HEK293 (cell line): Measurements from ENCODE around the gene CCL7.

Experiments used
- CTCF ChIA-PET: fragments of 350-600 bp; formaldehyde crosslinking; extraction: SDS; loops from one replicate; lab custom pipeline; 2021; ENCODE audit warnings: antibody characterized with exemption; lab: Yijun Ruan, JAX
- POLR2A ChIA-PET: fragments of 300-600 bp; formaldehyde crosslinking; extraction: SDS; loops from one replicate; lab custom pipeline; 2020; ENCODE audit warnings: antibody characterized with exemption, inconsistent platforms; lab: Yijun Ruan, JAX
- H3K27ac ChIP-seq: fragments of 200-500 bp; sonication (Bioruptor generic); 2 replicates; pipeline ENCODE4 v1.5.1; 2014; ENCODE audit warnings: low read depth, low read length, control low read depth, inconsistent platforms; ENCODE audit errors: extremely low read depth
- H3K36me3 ChIP-seq, 2 experiments: fragments of 200-500 bp in 1 of 2; sonication (Bioruptor generic) in 1 of 2; 1 replicate in 1 of 2; 2 replicates in 1 of 2; pipeline ENCODE4 v1.5.1; 2014 to 2017; ENCODE audit warnings: inconsistent platforms in 2 of 2, low read length in 2 of 2; ENCODE audit not compliant: control insufficient read depth in 2 of 2, insufficient read depth in 1 of 2
- H3K4me1 ChIP-seq: fragments of 200-500 bp; sonication (Bioruptor generic); 2 replicates; pipeline ENCODE4 v1.5.1; 2014; ENCODE audit warnings: mild to moderate bottlenecking, low read length, inconsistent platforms; ENCODE audit not compliant: control insufficient read depth, insufficient read depth
- H3K4me3 ChIP-seq: 2 replicates; pipeline ENCODE4 v1.5.1; 2011; ENCODE audit warnings: low read depth, mild to moderate bottlenecking, control low read depth, low read length, moderate library complexity
- H3K9me3 ChIP-seq: fragments of 200-500 bp; sonication (Bioruptor generic); 2 replicates; pipeline ENCODE4 v1.5.1; 2014; ENCODE audit warnings: low read depth, low read length, inconsistent platforms; ENCODE audit not compliant: control insufficient read depth, insufficient read depth
- BCL11A ChIP-seq: fragments of 450-650 bp; formaldehyde crosslinking; IDR thresholded peaks from 2 replicates; pipeline ENCODE4 v1.5.1; 2016; ENCODE audit warnings: low read depth, missing biosample characterization, missing genetic modification characterization
- REPIN1 ChIP-seq: fragments of 450-650 bp; formaldehyde crosslinking; IDR thresholded peaks from 2 replicates; pipeline ENCODE4 v1.5.1; 2017; ENCODE audit warnings: missing biosample characterization, missing genetic modification characterization, low read depth
- ZBTB7A ChIP-seq: fragments of 450-650 bp; formaldehyde crosslinking; IDR thresholded peaks from 2 replicates; pipeline ENCODE4 v1.5.1; 2016; ENCODE audit warnings: low read depth, missing biosample characterization, missing genetic modification characterization
- ZFHX2 ChIP-seq: fragments of 450-650 bp; formaldehyde crosslinking; conservative IDR thresholded peaks from 2 replicates; pipeline ENCODE4 v1.5.1; 2016; ENCODE audit warnings: missing biosample characterization, missing genetic modification characterization
- ZFP41 ChIP-seq: fragments of 450-650 bp; formaldehyde crosslinking; IDR thresholded peaks from 2 replicates; pipeline ENCODE4 v1.5.1; 2016; ENCODE audit warnings: missing biosample characterization, missing genetic modification characterization, borderline replicate concordance
- ZNF146 ChIP-seq: fragments of 450-650 bp; formaldehyde crosslinking; IDR thresholded peaks from 2 replicates; pipeline ENCODE4 v1.5.1; 2016; ENCODE audit warnings: missing biosample characterization, missing genetic modification characterization
- ZNF211 ChIP-seq: fragments of 450-650 bp; formaldehyde crosslinking; IDR thresholded peaks from 2 replicates; pipeline ENCODE4 v1.5.1; 2016; ENCODE audit warnings: low read depth, missing biosample characterization, missing genetic modification characterization
- ZNF335 ChIP-seq: fragments of 450-650 bp; formaldehyde crosslinking; conservative IDR thresholded peaks from 2 replicates; pipeline ENCODE4 v1.5.1; 2016; ENCODE audit warnings: missing biosample characterization, missing genetic modification characterization
- ZNF341 ChIP-seq: fragments of 450-650 bp; formaldehyde crosslinking; IDR thresholded peaks from 2 replicates; pipeline ENCODE4; 2016; ENCODE audit warnings: low read depth, missing biosample characterization, missing genetic modification characterization
- ZNF350 ChIP-seq: fragments of 450-650 bp; formaldehyde crosslinking; IDR thresholded peaks from 2 replicates; pipeline ENCODE4 v1.5.0; 2017; ENCODE audit warnings: missing biosample characterization, mild to moderate bottlenecking, missing genetic modification characterization
- ZNF433 ChIP-seq: fragments of 450-650 bp; formaldehyde crosslinking; IDR thresholded peaks from 2 replicates; pipeline ENCODE4 v1.5.1; 2016; ENCODE audit warnings: missing biosample characterization, missing genetic modification characterization, low read depth
- ZNF510 ChIP-seq: fragments of 450-650 bp; formaldehyde crosslinking; IDR thresholded peaks from 2 replicates; pipeline ENCODE4 v1.5.1; 2018; ENCODE audit warnings: mild to moderate bottlenecking, missing genetic modification characterization, missing biosample characterization; ENCODE audit not compliant: insufficient replicate concordance
- ZNF521 ChIP-seq: fragments of 450-650 bp; formaldehyde crosslinking; IDR thresholded peaks from 2 replicates; pipeline ENCODE4 v1.5.1; 2017; ENCODE audit warnings: missing biosample characterization, mild to moderate bottlenecking, missing genetic modification characterization
- ZNF544 ChIP-seq: fragments of 450-650 bp; formaldehyde crosslinking; IDR thresholded peaks from 2 replicates; pipeline ENCODE4 v1.5.0; 2017; ENCODE audit warnings: missing biosample characterization, missing genetic modification characterization
- ZNF549 ChIP-seq: fragments of 450-650 bp; IDR thresholded peaks from 2 replicates; pipeline ENCODE4 v1.5.1; 2018; ENCODE audit warnings: missing biosample characterization, missing genetic modification characterization, mild to moderate bottlenecking, inconsistent platforms, moderate library complexity
- ZNF560 ChIP-seq: fragments of 450-650 bp; formaldehyde crosslinking; IDR thresholded peaks from 2 replicates; pipeline ENCODE4 v1.5.1; 2017; ENCODE audit warnings: missing biosample characterization, missing genetic modification characterization, borderline replicate concordance
- ZNF670 ChIP-seq: fragments of 450-650 bp; formaldehyde crosslinking; IDR thresholded peaks from 2 replicates; pipeline ENCODE4 v1.5.1; 2016; ENCODE audit warnings: missing biosample characterization, missing genetic modification characterization, low read depth
- TF ChIP-seq, protein P1 (sequence below): fragments of 450-650 bp; formaldehyde crosslinking; IDR thresholded peaks from 2 replicates; pipeline ENCODE4 v1.5.1; 2016; ENCODE audit warnings: missing biosample characterization, missing genetic modification characterization
- TF ChIP-seq, protein P2 (sequence below): fragments of 450-650 bp; formaldehyde crosslinking; IDR thresholded peaks from 2 replicates; pipeline ENCODE4 v1.5.1; 2017; ENCODE audit warnings: missing biosample characterization, mild to moderate bottlenecking, missing genetic modification characterization, moderate library complexity
- TF ChIP-seq, protein P3 (sequence below): fragments of 450-650 bp; formaldehyde crosslinking; IDR thresholded peaks from 2 replicates; pipeline ENCODE4 v1.5.1; 2017; ENCODE audit warnings: missing biosample characterization, missing genetic modification characterization
- TF ChIP-seq, protein P4 (sequence below): fragments of 450-650 bp; formaldehyde crosslinking; IDR thresholded peaks from 2 replicates; pipeline ENCODE4 v1.5.1; 2017; ENCODE audit warnings: missing biosample characterization, missing genetic modification characterization

The CCL7 gene

DNA sequence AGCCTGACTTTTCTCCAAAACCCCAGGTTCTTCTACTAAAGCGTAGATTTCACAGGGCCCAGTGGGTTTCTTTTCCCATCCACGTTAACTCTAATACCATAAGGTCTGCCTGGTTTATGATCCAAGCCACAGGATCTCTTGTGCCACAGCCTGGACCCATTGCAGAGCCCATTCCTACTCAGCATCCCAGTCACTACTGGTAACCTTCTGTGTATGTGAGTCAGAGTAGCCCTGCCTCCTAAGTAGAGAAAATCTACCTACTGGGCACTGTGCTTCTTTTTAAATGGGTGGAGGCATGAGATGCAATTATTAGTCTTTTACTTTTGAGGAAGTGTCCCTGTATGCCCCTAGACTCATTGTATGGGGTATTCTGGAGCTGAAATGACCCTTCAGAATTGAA lies 29.0 kb downstream of the CCL7 start:
- Histone ChIP-seq H3K9me3 (no peaks in the 10 kb centered on the region), H3K27ac (no peak overlapping the region), H3K4me1 (no peaks in the 10 kb centered on the region; the same call in 1 of the 2 replicates), H3K4me3 (no peak overlapping the region), H3K36me3 (no peaks in the 10 kb centered on the region)
- POLR2A ChIA-PET = no interaction called here
- CTCF ChIA-PET = interaction anchor here (0.9 to 15.4 kb wide), 2 partner anchors 62 to 98 kb away, joined by 3 to 206 read pairs; partner anchors contain the start of gene CCL1
- TF ChIP-seq ZNF350 (tag by site-specific recombination) = no peak
- TF ChIP-seq, protein P1, sequence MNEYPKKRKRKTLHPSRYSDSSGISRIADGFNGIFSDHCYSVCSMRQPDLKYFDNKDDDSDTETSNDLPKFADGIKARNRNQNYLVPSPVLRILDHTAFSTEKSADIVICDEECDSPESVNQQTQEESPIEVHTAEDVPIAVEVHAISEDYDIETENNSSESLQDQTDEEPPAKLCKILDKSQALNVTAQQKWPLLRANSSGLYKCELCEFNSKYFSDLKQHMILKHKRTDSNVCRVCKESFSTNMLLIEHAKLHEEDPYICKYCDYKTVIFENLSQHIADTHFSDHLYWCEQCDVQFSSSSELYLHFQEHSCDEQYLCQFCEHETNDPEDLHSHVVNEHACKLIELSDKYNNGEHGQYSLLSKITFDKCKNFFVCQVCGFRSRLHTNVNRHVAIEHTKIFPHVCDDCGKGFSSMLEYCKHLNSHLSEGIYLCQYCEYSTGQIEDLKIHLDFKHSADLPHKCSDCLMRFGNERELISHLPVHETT (tag by site-specific recombination) = no peak
- TF ChIP-seq ZFP41 (tag by site-specific recombination) = no peak
- no peak for TF ChIP-seq ZNF146 (tag by site-specific recombination)

DNA sequence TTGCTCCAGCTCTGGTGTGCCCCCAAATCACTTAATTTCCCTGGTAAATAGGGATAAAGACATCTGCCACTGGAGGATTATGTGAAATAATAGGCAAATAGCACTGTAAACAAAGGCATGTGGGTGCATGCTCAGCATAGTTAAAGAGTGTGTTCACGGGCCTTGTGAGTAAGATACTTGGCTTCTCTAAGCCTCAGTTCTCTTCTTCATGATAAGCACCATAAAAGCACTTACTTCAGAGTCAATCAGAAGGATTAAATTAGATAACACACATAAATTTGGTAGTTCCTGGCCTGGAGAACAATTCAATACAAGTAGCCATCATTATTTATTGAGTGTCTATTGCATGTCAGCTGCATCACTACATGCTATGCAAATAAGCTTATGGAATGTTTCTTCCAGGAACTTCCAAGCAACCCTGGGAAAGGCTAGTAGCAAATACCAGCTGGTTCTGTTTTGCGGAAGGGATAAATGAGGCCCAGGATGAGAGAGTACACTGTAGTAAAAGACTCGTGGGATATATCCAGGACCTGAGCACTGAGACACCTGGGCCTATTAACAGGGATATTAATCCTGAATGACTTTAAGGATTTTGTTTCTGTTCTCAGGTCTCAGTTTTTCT lies 30.0 kb downstream of the CCL7 start:
- Histone ChIP-seq H3K4me1 (no peaks in the 10 kb centered on the region; the same call in 1 of the 2 replicates), H3K9me3 (no peaks in the 10 kb centered on the region)
- ChIA-PET CTCF (interaction anchor here (0.7 to 15.4 kb wide), 4 partner anchors 61 to 1809 kb away, joined by 3 to 206 read pairs (median 11); partner anchors contain the start of gene CCL1), POLR2A (no interaction called here)
- TF ChIP-seq ZNF670 (tag by site-specific recombination) (no peak), REPIN1 (tag by site-specific recombination) (no peak), ZNF433 (no peak), ZFHX2 (tag by site-specific recombination) (no peak), ZNF510 (tag by site-specific recombination) (no peak), ZNF335 (tag by site-specific recombination) (no peak), ZNF549 (tag by site-specific recombination) (no peak)
- TF ChIP-seq, all 188 proteins: peak for 0
- H3K36me3 ChIP-seq = no peaks in the 10 kb centered on the region
- no peak overlapping the region for H3K27ac ChIP-seq
- H3K4me3 ChIP-seq = no peak overlapping the region

DNA sequence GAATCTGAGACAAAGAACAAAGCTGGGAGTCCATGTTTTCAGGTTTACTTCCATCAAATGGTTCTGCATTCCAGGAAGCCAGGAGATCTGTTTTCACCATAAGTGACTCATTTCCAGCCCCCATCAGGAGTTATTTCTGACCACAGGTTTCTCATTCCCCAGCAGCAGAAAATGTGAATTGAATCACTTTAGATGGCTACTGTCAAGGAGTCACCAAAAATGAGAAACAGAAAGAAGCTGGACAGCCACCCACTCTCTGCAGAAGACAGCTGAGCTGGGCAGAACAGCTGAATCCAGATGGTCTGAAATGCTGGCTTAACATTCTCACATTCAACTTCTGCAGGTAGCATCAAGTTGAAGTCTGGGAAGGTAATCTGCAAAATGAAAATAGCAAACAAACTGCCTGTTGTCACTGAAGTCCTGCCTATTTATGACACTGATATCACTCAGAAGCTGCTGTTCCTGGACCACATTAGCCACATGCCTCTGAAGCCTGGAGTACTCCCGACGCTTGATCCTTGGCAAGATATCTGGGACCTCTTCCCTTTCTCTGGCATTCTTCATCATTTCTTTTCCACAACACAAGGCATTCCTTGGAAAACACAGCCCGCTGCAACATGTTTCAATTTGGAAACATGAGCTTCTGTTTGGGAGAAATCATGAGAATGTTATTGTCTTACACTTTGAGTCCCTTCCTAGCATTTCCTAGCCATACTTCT lies 30.8 kb downstream of the CCL7 start:
- CTCF ChIA-PET = interaction anchor here (0.5 to 15.4 kb wide), 5 partner anchors 60 to 1810 kb away, joined by 3 to 206 read pairs (median 3); partner anchors contain the start of gene CCL1
- POLR2A ChIA-PET = no interaction called here
- TF ChIP-seq ZBTB7A (tag by site-specific recombination) (no peak), ZNF560 (tag by site-specific recombination) (no peak), ZNF544 (tag by site-specific recombination) (no peak), ZNF341 (tag by site-specific recombination) (no peak), ZFP41 (tag by site-specific recombination) (no peak), BCL11A (tag by site-specific recombination) (no peak), ZNF670 (tag by site-specific recombination) (no peak), ZNF521 (tag by site-specific recombination) (no peak), ZNF211 (tag by site-specific recombination) (no peak)
- TF ChIP-seq, protein P2, sequence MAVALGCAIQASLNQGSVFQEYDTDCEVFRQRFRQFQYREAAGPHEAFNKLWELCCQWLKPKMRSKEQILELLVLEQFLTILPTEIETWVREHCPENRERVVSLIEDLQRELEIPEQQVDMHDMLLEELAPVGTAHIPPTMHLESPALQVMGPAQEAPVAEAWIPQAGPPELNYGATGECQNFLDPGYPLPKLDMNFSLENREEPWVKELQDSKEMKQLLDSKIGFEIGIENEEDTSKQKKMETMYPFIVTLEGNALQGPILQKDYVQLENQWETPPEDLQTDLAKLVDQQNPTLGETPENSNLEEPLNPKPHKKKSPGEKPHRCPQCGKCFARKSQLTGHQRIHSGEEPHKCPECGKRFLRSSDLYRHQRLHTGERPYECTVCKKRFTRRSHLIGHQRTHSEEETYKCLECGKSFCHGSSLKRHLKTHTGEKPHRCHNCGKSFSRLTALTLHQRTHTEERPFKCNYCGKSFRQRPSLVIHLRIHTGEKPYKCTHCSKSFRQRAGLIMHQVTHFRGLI = no peak
- TF ChIP-seq, protein P3, sequence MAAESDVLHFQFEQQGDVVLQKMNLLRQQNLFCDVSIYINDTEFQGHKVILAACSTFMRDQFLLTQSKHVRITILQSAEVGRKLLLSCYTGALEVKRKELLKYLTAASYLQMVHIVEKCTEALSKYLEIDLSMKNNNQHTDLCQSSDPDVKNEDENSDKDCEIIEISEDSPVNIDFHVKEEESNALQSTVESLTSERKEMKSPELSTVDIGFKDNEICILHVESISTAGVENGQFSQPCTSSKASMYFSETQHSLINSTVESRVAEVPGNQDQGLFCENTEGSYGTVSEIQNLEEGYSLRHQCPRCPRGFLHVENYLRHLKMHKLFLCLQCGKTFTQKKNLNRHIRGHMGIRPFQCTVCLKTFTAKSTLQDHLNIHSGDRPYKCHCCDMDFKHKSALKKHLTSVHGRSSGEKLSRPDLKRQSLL (tag by site-specific recombination) = no peak
- TF ChIP-seq, protein P4, sequence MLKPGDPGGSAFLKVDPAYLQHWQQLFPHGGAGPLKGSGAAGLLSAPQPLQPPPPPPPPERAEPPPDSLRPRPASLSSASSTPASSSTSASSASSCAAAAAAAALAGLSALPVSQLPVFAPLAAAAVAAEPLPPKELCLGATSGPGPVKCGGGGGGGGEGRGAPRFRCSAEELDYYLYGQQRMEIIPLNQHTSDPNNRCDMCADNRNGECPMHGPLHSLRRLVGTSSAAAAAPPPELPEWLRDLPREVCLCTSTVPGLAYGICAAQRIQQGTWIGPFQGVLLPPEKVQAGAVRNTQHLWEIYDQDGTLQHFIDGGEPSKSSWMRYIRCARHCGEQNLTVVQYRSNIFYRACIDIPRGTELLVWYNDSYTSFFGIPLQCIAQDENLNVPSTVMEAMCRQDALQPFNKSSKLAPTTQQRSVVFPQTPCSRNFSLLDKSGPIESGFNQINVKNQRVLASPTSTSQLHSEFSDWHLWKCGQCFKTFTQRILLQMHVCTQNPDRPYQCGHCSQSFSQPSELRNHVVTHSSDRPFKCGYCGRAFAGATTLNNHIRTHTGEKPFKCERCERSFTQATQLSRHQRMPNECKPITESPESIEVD (tag by site-specific recombination) = no peak

More for the DNA sequence above, 30.8 kb downstream of the CCL7 start:
- H3K4me3 ChIP-seq = no peak overlapping the region
- no peaks in the 10 kb centered on the region for H3K36me3 ChIP-seq
- H3K9me3 ChIP-seq = no peaks in the 10 kb centered on the region
- no peak overlapping the region for H3K27ac ChIP-seq
- no peaks in the 10 kb centered on the region; the same call in 1 of the 2 replicates for H3K4me1 ChIP-seq
